DMS79 treated with DMSO at 0.1 percent for 48 hours (cell line): ENCODE data around the gene APOBEC2.
A peak's percentile ranks its signal among the peaks of the same experiment; 100 is the strongest.

Experiments
- DNase-seq: peaks from one replicate; lab custom pipeline; 2025; lab: John Stamatoyannopoulos, UW

The APOBEC2 gene

GRCh38 chr6:41059556-41059955, 6.6 kb downstream of the APOBEC2 start:
- DNase-seq: no peak

GRCh38 chr6:41061196-41061726, 8.3 kb downstream of the APOBEC2 start:
- DNase-seq: peak; percentile 51

- no peak for DNase-seq
Observed at GRCh38 chr6:41062056-41062455, 9.1 kb downstream of the APOBEC2 start.

- DNase-seq: no peak
Observed at GRCh38 chr6:41063884-41064285, 10.9 kb downstream of the APOBEC2 start.

- no peak for DNase-seq
Observed at GRCh38 chr6:41064841-41065240, 11.8 kb downstream of the APOBEC2 start.

GRCh38 chr6:41065550-41066026, 12.6 kb downstream of the APOBEC2 start:
- DNase-seq: no peak

GRCh38 chr6:41066867-41067304, 13.9 kb downstream of the APOBEC2 start:
- peak; percentile 77 for DNase-seq

- peak; percentile 80 for DNase-seq
Observed at GRCh38 chr6:41071501-41071922, 18.5 kb downstream of the APOBEC2 start.

- peak; percentile 100 for DNase-seq
Observed at GRCh38 chr6:41071923-41072835, 19.2 kb downstream of the APOBEC2 start, which contains the start of gene OARD1. TSS of gene OARD1 (minus strand) at chr6:41072356. CDS start at chr6:41071634, 722 bp downstream.

GRCh38 chr6:41072836-41073202, 19.8 kb downstream of the APOBEC2 start, which contains the start of gene NFYA:
TSS of gene NFYA (plus strand) at chr6:41072974. CDS start at chr6:41079090, 6,116 bp downstream.
- peak; percentile 100 for DNase-seq

- DNase-seq: peak; percentile 85
Observed at GRCh38 chr6:41073203-41073967, 20.4 kb downstream of the APOBEC2 start.

- DNase-seq: peak; percentile 50
Observed at GRCh38 chr6:41073968-41074691, 21.1 kb downstream of the APOBEC2 start.

- DNase-seq: no peak
Observed at GRCh38 chr6:41074692-41075436, 21.9 kb downstream of the APOBEC2 start.

- DNase-seq: no peak
Observed at GRCh38 chr6:41075651-41076626, 22.9 kb downstream of the APOBEC2 start.

GRCh38 chr6:41077536-41077935, 24.5 kb downstream of the APOBEC2 start:
- no peak for DNase-seq

GRCh38 chr6:41078101-41078500, 25.1 kb downstream of the APOBEC2 start:
- no peak for DNase-seq

- no peak for DNase-seq
Observed at GRCh38 chr6:41079080-41079479, 26.1 kb downstream of the APOBEC2 start.

GRCh38 chr6:41080621-41081020, 27.6 kb downstream of the APOBEC2 start:
- DNase-seq: no peak

- no peak for DNase-seq
Observed at GRCh38 chr6:41083072-41083471, 30.1 kb downstream of the APOBEC2 start.

GRCh38 chr6:41085182-41085581, 32.2 kb downstream of the APOBEC2 start:
- DNase-seq: no peak
